AG04450 (cell line): ENCODE data around the gene FRMPD1. TPM values are rescaled to one million over a fixed set of nuclear protein-coding genes. Genes with fewer than 3 reads are reported as not detected.

ENCODE experiments used
- CTCF ChIA-PET: fragments of 300-600, 350-600 bp; formaldehyde crosslinking; extraction: SDS; loops from one replicate; lab custom pipeline; 2022; ENCODE audit warnings: antibody characterized with exemption, inconsistent platforms; lab: Charles Lee
- POLR2A ChIA-PET: fragments of 350-600 bp; formaldehyde crosslinking; extraction: SDS; loops from one replicate; lab custom pipeline; 2021; ENCODE audit warnings: antibody characterized with exemption, inconsistent platforms; lab: Yijun Ruan, JAX
- DNase-seq: peaks from one replicate; pipeline ENCODE4 v3.0.0-alpha.2; 2011; ENCODE audit warnings: low read depth, low spot score
- H3K27ac ChIP-seq: one replicate; pipeline ENCODE4 v1.5.1; 2012; ENCODE audit warnings: low read depth, low read length, control low read depth
- H3K27me3 ChIP-seq: one replicate; pipeline ENCODE4 v1.6.0; 2012; ENCODE audit warnings: low read length; ENCODE audit not compliant: control insufficient read depth, insufficient read depth
- H3K4me3 ChIP-seq: 2 replicates; pipeline ENCODE4 v1.5.1; 2011; ENCODE audit warnings: mild to moderate bottlenecking, low read depth, low read length, control low read depth
- H3K9me3 ChIP-seq: 2 replicates; pipeline ENCODE4 v1.5.1; 2012; ENCODE audit warnings: low read length; ENCODE audit not compliant: control insufficient read depth, insufficient read depth
- polyA plus RNA-seq: library from polyadenylated mRNA; depleted of rRNA; stranded (reverse); fragments of >200 nt; gene quantifications from 2 replicates; pipeline ENCODE4 v1.2.3, GENCODE V29; 2011
- TF ChIP-seq, protein P1 (sequence below): IDR thresholded peaks from 2 replicates; pipeline ENCODE4 v1.5.1; 2011; ENCODE audit warnings: low read depth, low read length, control low read depth, inconsistent platforms

Gene FRMPD1
- polyA plus RNA-seq, 1 experiment: not detected

DNA sequence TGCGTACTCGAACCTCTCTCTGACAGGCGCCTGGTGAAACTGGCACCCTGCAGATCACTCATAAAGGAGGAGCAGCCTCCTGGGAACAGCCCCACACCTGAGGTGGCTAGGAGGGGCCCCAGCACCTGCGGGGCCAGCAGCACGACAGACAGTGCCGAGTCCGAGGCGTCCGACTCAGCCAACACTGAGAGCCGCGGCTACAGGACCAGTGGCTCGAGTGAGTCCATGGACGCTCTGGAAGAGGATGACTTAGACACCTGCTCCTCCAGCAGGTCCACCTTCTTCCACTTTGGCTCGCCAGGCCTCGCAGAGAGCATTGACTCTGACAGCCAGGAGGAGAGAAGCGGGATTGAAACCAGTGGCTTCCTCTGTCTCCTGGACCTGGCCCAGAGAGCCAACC is 89.4 kb downstream of the FRMPD1 start:
- H3K27me3 ChIP-seq: peaks cover 37% of the 10 kb centered on the region
- ChIA-PET CTCF (no interaction called here), POLR2A (no interaction called here)
- no peaks in the 10 kb centered on the region for H3K9me3 ChIP-seq
- DNase-seq: no peak
- no peak overlapping the region for H3K4me3 ChIP-seq
- no peak overlapping the region for H3K27ac ChIP-seq
- TF ChIP-seq, protein P1, sequence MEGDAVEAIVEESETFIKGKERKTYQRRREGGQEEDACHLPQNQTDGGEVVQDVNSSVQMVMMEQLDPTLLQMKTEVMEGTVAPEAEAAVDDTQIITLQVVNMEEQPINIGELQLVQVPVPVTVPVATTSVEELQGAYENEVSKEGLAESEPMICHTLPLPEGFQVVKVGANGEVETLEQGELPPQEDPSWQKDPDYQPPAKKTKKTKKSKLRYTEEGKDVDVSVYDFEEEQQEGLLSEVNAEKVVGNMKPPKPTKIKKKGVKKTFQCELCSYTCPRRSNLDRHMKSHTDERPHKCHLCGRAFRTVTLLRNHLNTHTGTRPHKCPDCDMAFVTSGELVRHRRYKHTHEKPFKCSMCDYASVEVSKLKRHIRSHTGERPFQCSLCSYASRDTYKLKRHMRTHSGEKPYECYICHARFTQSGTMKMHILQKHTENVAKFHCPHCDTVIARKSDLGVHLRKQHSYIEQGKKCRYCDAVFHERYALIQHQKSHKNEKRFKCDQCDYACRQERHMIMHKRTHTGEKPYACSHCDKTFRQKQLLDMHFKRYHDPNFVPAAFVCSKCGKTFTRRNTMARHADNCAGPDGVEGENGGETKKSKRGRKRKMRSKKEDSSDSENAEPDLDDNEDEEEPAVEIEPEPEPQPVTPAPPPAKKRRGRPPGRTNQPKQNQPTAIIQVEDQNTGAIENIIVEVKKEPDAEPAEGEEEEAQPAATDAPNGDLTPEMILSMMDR: no peak

GRCh38 chr9:37740631-37741328 is 90.0 kb downstream of the FRMPD1 start:
- H3K27me3 ChIP-seq: peaks cover 38% of the 10 kb centered on the region
- TF ChIP-seq, protein P1: no peak
- DNase-seq: no peak
- H3K9me3 ChIP-seq: no peaks in the 10 kb centered on the region
- no peak overlapping the region for H3K27ac ChIP-seq
- no peak overlapping the region for H3K4me3 ChIP-seq
- ChIA-PET CTCF (no interaction called here), POLR2A (interaction anchor here (1.0 kb wide), 1 partner anchor 9 kb away, joined by 3 read pairs; no protein-coding TSS in a partner anchor)

DNA sequence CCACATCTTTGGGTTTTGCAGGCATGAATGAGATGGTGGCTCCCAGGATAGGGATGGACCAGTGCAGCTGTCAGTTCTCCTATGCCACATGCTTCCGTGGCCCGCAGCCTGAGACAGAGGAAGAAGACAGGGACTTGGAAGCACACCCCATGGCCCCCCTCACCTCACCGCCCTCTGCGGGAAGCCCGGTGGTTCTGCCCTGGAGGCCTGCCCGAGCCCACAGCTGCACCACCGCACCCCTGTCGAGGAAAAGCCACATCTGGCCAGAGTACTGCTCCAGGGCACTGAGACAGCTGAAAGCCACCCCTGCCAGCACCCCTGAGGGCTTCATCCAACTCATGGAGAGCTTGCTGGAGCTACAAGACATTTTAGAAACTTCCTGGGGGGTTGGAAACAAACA is 95.2 kb downstream of the FRMPD1 start:
- Histone ChIP-seq H3K9me3 (no peaks in the 10 kb centered on the region), H3K27ac (no peak overlapping the region), H3K4me3 (no peak overlapping the region), H3K27me3 (peaks cover 16% of the 10 kb centered on the region)
- POLR2A ChIA-PET: no interaction called here
- TF ChIP-seq, protein P1: no peak
- no peak for DNase-seq
- CTCF ChIA-PET: interaction anchor here (1.2 kb wide), 1 partner anchor 12 kb away, joined by 3 read pairs; no protein-coding TSS in a partner anchor

DNA sequence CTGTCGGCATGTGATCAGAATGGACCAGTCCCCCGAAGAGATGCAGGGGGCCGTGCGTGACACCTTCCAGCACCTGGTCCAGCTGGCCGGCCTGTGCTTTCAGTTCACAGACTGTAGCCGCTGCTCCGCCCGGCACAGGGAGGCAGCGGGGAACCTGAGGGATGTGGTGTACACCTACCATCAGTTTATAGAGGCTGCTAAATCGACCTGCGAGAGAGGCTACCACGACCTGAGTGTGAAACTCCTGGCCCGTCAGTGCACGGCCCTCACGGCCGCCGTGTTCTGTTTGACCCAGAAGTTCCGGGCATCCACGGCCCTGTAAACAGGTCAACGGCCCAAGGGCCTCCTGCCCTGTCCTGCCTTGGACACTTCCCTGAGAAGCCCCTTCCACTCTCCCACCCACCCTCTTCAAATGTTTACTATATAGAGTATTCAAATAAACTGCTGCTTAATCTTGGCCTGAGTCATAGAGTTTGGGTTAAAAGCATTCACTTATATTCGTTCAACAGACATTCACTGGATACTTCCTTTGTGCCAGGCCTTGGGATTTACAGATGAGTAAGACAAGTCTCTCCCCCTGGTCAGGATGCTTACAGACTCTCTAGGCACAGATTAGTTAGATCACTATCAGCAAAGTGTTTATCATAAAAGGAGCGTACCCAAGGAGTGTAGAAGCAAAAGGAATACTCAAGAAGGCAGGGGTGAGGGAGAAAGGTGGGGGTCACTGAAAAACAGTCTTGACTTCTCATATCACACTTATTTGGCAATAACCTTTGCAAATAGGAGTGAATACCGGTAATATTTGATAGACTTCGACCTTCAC is 95.9 kb downstream of the FRMPD1 start:
- DNase-seq: peak; percentile 50
- TF ChIP-seq, protein P1: no peak
- H3K9me3 ChIP-seq: no peaks in the 10 kb centered on the region
- H3K4me3 ChIP-seq: no peak overlapping the region
- ChIA-PET CTCF (interaction anchor here (1.2 to 1.3 kb wide), 2 partner anchors 13 to 165 kb away, joined by 3 read pairs; no protein-coding TSS in a partner anchor), POLR2A (no interaction called here)
- peak overlapping the region; percentile 57 for H3K27ac ChIP-seq
- peaks cover 14% of the 10 kb centered on the region for H3K27me3 ChIP-seq
